Activated T-helper 1 cell treated with anti-CD3 and anti-CD28 coated beads, Interleukin-2, amount 50 U/mL, for 16 hours (primary cell): ENCODE measurements around the gene MFSD8.
A peak's percentile ranks its signal among the peaks of the same experiment; 100 is the strongest.
"Not testable (repeated sequence)": the region's sequence is repeated elsewhere in the genome, so short reads cannot be mapped to it uniquely, and the experiment has no call there.

Experiments
- DNase-seq, 2 donors: peaks; one replicate each; pipeline ENCODE4 v3.0.0-alpha.2; 2020; ENCODE audit warnings: low read depth in 1 of 2, low spot score in 1 of 2

The MFSD8 gene

GRCh38 chr4:127965062-127965802 lies at the start of gene MFSD8, which contains the start of gene ABHD18:
Gene MFSD8, minus strand, starts transcription at chr4:127965173. Its CDS starts 40 bp downstream, at chr4:127965133.
Gene ABHD18, plus strand, starts transcription at chr4:127965406. Its CDS starts 17,550 bp downstream, at chr4:127982956.
- DNase-seq: peak; percentile 96 to 98

GRCh38 chr4:128009428-128009827 lies 44.5 kb upstream of the MFSD8 start:
- DNase-seq: no peak

DNA sequence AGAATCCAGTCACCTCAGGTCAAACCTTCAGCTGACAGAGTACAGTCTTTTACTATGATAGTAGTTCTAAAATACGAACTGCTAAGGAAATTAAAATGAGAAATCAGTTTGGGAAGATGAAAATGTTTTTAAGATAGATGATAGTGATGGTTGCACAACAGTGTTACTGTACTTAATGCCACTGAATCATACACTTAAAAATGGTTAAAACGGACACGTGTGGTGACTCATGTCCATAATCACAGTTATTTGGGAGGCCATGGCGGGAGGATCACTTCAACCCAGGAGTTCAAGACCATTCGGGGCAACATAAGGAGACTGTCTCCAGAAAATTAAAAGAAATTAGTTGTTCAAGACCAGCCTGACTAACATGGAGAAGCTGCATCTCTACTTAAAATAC lies 41.6 kb upstream of the MFSD8 start:
- DNase-seq: no peak

GRCh38 chr4:127997534-127998388 lies 32.8 kb upstream of the MFSD8 start:
- DNase-seq: no peak

GRCh38 chr4:127996521-127996920 lies 31.5 kb upstream of the MFSD8 start:
- not testable (repeated sequence) for DNase-seq

- no peak for DNase-seq
These were observed 30.8 kb upstream of the MFSD8 start for GRCh38 chr4:127995776-127996175.

- no peak for DNase-seq
These were observed 28.2 kb upstream of the MFSD8 start for GRCh38 chr4:127993151-127993550.

DNA sequence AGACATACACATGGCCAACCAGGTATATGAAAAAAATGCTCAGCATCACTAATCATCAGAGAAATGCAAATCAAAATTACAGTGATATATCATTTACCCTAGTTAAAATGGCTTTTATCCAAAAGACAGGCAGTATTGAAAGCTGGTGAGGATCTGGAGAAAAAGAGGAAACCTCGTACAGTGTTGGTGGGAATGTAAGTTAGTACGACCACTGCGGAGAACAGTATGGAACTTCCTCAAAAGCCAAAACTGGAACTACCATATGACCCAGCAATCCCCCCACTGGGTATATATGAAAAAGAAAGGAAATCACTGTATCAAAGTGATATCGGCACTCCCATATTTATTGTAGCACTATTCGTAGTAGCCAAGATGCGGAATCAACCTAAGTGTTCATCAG lies 23.7 kb upstream of the MFSD8 start:
- DNase-seq: no peak

- no peak for DNase-seq
These were observed 21.0 kb upstream of the MFSD8 start for GRCh38 chr4:127985989-127986388.

DNA sequence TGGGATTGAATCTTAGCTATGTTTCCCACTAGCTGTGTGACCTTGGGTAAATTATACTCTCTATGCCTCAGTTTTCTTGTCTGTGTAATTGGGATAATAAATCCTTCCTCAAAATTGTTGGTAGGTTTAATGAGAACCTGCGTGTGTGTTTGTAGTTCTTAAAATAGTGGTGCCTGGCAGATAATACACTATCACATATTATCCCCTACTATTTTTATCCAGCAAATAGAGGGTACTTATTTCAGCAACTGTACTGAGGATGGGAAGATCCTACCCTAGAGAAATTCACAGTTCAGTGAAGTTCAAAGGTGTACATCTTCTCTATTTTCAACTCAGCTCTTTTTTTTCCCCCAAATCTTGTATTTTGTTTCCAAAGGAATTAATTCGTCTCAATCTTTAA lies 17.5 kb upstream of the MFSD8 start:
- no peak for DNase-seq

DNA sequence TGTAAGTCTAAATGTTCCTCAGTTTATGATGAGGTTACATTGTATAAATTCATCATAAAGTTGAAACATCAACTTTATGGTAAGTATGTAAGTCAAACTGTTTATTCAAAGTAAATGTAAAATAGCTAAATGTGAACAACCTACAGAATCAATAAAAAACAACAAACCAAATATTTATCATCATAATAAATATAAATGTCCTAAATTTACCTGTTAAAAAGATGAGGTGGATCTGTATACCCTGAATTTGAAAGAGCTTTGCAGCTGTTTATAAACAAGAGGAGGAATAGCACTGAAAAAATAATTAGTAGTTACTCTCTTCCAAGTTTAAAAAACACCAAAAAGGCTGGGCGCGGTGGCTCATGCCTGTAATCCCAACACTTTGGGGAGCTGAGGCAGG lies 14.0 kb upstream of the MFSD8 start:
- no peak for DNase-seq

DNA sequence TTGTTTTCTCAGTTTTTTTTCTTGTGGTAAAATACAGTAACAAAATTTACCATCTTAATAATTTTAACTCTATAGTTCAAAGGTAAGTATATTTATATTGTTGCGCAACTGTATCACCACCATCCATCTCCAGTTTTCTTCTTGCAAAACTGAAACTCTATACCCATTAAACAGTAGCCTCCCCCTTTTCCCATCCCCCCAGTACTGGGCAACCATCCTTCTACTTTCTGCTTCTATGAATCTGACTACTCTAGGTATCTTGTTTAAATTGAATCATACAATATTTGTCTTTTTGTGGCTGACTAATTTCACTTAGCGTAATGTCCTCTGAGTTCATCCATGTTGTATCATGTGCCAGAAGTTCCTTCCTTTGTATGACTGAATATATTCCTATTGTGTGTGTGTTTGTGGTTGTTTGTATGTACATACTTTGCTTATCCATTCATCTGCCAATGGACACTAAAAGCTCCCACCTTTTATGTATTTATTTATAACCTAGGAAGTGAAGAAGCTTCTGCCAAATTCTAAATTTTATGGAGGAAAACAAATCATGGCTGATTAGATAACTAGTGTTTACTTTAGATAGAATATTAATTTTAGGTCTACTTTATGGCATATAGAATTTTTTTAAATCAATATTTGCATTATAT lies 10.3 kb upstream of the MFSD8 start:
- DNase-seq: no peak

- DNase-seq: not testable (repeated sequence)
These were observed 6.0 kb upstream of the MFSD8 start for GRCh38 chr4:127970925-127971324.

- DNase-seq: no peak
These were observed 3.6 kb upstream of the MFSD8 start for GRCh38 chr4:127968586-127968985.

- no peak for DNase-seq
These were observed 2.3 kb upstream of the MFSD8 start for GRCh38 chr4:127967141-127967775.

GRCh38 chr4:127965803-127966175 lies 816 bp upstream of the MFSD8 start:
- DNase-seq: peak; percentile 36 to 56

- DNase-seq: peak in 1 of 2 donors; percentile 6
These were observed 429 bp downstream of the MFSD8 start for GRCh38 chr4:127964426-127965061.

DNA sequence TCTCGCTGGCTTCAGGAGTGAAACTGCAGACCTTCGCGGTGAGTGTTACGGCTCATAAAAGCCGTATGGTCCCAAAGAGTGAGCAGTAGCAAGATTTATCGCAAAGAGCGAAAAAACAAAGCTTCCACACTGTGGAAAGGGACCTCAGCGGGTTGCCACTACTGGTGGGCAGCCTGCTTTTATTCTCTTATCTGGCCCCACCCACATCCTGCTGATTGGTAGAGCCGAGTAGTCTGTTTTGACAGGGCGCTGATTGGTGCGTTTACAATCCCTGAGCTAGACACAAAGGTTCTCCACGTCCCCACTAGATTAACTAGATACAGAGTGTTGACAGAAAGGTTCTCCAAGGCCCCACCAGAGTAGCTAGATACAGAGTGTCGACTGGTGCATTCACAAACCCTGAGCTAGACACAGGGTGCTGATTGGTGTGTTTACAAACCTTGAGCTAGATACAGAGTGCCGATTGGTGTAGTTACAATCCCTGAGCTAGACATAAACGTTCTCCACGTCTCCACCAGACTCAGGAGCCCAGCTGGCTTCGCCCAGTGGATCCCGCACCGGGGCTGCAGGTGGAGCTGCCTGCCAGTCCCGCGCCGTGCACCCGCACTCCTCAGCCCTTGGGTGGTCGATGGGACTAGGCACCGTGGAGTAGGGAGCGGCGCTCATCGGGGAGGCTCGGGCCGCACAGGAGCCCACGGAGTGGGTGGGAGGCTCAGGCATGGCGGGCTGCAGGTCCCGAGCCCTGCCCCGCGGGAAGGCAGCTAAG lies 1.2 kb downstream of the MFSD8 start:
- DNase-seq: not testable (repeated sequence)

DNA sequence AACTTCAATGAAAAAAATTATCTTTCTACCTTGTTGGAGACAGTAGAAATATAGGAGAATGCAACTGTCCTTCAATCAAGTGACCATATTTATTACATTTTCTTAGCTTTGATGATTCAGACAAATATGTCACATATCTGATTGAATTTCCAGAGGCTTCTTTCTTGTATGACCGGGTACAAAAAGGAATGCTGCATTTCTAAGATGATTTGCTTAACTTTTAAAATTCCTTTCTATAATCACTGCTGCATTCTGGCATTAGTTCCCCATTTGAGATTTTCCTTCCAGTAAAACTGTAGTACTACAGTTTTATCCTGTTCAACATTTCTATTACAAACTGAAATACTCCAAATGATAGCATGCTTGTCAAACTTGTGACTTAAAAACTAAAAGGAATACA lies 5.2 kb downstream of the MFSD8 start:
- no peak for DNase-seq

DNA sequence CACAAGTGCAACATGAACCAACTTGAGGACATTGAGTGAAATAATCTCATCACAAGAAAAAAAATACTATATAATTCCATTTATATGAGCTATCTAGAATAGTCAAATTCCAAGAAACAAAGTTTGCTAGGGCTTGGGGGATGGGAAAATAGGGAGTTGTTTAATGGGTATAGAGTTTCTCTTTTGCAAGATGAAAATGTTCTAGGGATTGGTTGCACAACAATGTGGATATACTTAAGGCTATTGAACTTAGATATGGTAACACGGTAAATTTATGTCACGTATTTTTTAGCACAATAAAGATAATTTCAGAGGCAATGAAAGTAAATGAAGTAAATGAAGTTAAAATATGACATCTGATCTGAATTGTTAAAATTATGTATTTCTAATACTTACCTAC lies 7.9 kb downstream of the MFSD8 start:
- no peak for DNase-seq
